ENCODE data around the gene PRR30.

Gene PRR30

DNA sequence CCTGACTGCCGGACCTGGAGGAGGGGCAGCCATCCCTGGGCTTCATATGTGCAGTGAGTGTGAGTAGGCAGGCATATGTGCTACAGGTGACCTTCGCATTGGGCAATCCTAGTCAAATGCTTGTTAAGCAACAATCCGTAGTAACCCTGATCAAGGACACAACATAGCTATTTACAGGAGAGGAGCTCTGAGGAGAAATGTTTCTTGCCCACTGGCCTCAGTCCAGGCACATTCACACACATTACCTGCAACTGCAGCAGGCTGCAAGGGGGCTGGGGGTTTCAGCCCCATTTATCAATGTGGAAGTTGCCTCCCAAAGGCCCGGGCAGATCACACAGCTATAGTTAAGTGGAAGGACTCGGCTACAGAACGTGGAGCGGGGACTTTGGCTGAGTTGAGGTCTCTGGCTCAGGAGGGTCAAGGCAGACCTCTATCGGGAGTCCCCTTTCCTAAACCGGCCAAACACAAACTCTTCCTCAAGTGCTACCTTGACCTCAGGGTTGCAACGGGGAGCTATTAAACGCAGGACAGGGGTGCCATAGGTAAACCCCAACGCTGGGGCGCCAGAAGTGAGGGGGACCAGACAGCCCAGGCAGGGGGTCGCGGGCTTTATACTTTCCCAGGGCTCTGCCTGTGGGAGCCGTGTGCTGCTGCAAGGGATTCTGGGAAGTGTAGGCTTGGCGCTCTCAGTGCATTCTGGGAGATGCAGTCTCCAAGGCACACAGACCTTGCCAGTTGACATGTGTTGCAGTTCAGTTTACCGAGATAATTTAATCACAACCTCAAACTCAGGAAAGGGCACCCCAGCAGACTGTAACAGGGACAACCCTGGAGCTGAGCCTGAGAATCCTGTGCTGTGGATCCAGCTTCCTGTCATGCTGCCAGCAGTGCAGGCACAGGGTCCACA is 43.2 kb downstream of the PRR30 start:
- peak in 1 of 2 experiments; percentile 42 for DNase-seq

DNA sequence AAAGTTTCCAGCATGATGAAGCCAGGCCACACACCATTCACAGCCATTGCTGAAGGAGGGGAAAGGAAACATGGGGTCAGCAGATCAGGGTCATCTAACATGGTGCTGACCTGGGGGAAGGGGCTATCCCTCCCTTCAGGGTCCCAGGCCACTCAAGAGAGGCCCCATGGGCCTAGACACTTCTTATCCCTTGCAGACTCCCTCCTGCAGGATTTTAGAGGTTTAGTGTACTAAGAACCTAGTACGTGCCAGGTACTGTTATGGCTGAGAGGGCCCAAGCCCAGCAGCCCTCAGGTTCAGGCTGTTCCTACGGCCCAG is 43.8 kb downstream of the PRR30 start:
- no peak for DNase-seq

DNA sequence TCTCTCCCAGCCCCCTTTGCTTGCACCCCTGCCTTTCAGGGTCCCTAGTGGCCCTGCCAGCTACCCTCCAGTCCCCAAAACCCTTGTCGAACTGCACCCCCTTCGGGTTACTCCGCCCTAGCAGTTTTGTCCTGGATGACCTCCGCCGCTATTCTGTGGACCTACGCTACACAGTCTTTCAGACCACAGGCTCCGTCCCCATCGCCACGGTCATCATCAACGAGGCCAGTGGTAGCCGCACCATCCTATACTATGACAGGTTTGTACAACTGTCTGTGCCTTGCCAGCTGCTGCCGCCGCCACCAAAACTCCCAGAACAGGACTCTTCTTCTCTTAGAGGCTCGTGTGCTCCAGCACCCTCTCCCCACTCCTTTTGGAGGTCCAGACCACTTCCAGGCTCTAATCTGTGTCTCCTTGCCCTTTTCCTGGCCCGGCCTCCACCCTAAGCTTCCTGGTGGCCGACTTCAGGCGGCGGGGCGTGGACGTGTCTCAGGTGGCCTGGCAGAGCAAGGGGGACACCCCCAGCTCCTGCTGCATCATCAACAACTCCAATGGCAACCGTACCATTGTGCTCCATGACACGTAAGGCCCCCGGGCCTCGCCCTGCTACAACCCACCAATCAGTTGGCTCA is 44.7 kb downstream of the PRR30 start:
- DNase-seq: no peak

DNA sequence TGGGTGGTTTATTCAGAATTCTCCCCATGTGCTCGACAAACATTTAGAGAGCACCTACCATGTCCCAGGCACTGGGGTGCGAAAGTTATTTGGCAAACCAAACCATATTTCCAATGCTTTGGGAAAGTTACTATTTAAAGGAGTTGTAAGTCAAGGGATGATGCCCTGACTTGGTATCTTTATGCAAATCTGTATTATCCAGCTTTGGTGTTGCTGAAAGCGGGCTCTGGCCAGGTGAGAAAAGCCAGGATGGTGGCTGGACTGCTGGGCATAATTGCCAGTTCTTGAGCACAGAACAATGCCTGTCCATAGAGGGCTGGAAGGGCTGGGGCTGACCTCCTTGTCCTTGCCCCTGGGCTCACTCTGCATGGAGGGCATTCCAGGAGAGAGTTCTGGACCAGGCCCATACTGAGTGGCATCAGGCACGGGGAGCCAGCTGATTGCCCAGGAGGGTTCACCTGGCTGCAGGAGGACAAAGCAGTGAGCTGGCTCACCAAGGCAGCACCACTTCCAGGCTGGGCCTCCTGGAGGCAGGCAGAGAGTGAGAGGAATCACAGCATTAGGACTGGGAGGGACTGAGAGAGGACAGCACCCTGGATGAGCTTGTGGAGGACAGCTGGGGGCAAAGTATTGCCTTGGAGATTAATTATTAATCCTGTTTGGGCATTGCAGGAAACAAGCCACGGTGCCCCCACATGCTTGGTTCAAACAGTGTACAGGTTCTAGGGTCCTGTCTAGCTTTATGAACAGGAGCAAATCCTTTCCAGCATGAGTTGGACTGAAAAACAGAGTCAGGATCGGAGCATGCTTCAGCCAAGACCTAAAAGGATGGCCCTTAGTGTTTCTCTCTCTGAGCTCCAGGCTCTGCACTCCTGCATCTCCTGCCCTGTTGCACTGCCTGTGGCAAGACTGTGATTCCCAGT is 45.5 kb downstream of the PRR30 start:
- no peak for DNase-seq

DNA sequence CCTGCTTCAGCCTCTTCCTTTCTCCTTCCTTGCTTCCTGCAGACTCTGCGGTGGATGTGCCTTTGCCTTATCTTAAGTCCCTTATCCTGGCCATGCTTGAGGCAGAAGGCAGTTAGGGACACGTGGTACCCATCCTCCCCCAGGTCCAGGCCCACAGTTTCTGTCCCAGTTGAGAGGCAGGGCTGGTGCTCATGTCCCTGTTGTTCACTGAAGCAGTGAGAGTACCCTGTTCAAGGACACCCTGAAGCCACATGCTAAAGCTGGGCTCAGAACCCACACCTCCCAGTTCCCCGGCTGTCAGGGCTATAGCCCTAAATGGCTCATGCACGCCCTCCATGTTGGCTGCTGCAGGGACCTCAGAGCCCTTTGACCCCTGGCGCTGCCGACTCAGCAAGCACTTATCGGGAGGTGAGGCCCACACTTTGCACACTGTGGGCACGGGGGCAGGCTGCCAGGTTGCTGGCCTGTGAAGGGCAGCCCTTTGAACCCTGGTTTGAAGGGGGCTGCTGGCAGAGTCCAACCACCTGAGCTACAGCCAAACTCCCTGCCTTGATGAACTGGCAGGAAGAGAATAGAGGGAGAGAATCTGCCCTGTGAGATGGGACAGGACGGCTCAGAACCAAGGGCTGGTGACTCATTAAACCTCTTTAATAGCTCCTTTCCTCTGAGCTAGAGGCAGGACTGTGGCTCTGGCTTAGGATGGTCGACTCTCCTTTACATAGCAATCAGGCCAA is 46.3 kb downstream of the PRR30 start:
- no peak for DNase-seq

DNA sequence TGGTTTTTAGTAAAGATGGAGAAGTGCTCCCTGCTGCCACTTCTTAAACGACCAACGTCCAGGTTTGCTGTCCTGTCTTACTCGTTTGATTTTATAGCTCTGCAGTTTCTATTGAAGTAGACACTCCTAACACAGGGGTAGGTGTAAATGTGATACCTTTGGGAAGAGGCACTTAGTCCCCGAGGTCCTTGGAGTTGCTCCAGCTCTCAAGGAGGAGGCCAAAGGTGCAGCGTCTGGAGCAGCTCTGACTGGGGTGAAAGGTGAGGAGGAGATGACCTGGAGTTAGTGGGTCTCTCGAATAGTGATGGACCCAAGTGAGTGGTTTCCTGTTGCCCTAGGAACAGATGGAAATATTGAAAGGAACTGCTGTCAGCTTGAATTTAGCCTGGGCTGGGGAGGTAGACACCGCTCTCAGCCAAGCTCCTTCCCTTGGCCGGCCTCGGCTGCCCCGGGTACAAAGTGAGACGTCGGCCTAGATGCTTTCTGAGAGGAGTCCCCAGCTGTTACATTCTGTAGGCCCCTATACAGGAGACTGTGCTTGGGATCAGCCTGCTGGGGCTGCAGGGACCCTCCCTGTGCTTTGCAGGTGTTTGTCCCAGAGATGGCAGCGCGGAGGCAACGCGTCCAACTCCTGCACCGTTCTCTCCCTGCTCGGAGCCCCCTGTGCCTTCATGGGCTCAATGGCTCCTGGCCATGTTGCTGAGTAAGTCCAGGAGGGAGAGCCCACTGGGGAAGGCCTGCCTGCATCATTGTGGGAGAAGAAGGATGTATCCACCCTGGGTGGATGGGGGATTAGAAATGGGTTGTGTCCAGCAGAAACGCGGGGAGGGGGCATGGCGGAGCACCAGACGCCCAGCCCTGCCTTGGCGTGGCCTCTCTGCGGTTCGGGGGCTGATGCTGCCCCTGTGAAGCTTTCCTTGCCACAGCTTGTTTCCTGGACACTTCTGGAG is 47.2 kb downstream of the PRR30 start:
- DNase-seq: no peak

DNA sequence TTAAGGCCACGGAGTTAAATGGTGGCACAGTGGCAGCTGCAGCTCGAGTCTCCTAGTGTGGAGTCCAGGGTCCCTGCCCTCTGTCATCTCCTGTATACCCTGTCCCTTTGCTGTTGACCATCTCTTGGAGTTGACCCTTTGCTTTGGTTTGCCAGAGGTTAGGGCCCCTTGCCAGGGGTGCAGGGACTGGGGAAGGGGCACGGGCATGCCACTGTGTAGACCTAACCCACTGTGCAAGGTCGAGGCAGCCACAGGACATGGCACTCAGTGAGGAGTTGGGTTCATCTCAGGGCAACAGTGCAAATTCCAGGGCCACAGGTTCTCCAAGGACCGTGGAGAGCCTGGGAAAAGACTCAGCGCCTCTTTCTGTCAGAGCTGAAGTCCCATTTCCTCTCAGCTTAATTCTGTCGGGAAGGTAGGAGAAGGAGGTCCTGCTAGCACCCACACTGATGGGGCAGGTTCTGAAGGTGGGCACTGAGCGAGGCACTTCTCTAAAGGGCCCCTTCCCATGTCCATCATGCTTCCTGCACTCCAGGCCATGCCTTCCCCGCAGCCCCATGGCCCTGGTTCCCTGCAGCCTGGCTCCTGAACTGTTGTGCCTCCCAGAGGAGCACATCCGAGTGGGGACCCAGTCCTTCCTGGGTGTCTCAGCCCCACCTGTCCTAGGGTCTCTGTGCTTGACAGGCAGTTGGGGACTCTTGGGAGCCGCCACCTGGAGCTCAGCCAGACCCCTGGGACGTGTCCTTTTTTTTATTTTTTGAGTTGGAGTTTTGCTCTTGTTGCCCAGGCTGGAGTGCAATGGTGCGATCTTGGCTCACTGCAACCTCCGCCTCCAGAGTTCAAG is 49.9 kb downstream of the PRR30 start:
- no peak for DNase-seq

DNA sequence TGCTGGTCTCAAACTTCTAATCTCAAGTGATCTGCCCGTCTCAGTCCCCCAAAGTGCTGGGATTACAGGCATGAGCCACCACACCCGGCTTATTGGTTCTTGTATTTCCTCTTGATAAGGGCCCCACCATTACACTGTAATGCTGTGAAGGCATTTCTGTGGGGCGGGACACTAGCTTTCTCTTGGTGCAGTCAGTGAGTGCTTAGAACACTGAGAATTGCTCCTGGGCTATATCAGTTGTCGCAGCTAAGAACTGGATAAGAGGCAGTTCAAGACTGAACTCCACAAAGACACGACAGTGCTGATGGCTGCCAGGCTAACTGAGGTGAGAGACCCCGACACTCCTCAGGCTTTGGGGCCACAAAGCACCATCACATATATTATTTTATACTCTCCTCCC is 50.6 kb downstream of the PRR30 start:
- DNase-seq: no peak

DNA sequence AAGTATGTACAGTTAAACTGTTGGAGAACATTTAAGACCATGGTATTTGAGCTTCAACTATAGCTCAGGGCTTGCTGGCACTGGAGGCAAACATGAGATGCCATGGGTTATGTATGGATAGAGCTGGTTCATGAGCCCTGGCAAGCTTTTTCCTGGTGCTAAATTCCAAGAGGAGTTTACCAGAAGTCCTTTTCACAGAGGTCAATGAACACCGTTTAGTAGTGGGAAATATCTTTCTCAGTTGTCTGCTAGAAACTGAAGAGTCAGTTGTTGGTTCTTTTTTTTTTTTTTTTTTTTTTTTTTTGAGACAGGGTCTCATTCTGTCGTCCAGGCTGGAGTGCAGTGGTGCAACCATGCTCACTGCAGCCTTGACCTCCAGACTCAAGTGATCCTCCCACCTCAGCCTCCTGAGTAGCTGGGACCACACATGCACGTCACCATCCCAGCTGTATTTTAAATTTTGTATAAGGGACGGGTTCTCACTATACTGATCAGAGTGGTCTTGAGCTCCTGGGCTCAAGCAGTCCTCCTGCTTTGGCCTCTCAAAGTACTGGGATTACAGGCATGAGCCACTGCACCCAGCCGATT is 51.3 kb downstream of the PRR30 start:
- no peak for DNase-seq

Measured in NCI-H1930 (cell line).